ENCODE measurements around the gene TRIM33. TPM values are rescaled to one million over a fixed set of nuclear protein-coding genes. Genes with fewer than 3 reads are reported as not detected.

The TRIM33 gene
- total and polyA plus RNA-seq, 2 of the 8 experiments (the other 6 are each of a cell fraction or from before 2014, with no cell fraction given), result 17.1 to 52.3 TPM

DNA sequence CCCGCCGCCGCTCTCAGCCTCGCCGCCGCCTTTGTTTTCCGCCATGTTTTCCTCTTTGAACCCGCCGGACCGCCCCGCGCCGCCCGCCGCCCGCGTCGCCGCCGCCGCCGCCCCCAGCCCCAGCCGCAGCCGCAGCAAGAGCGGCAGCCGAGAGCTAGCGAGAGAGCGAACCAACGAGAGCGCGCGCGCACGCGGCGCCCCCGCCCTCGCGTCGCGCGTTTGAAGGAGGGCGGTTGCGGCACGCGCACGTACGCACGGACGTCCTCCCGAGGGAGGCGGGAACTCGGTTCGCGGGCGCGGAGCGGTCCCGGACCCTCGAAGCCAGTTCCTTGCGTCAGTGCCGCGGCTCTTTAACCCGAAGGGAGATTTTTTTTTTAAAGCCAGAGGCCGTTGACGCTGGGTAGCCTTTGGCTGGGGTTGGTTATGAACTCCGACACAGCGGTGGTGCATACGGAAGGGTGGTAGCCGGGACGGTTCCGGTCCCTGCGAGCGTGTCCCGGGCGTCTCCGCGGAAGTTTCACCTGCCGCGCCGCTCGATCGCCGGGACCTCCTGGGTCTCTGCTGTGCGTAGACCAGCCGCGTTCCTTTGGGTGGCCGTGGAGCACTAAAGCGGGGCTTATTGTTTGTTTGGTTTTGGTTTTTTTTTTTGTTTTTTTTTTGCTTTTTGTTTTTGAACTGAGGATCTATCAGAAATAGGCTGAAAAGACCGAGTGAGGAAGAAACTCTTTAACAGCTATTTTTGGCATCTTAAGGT lies at the start of gene TRIM33 (continued):
- TF ChIP-seq RNF2 (IDR thresholded peaks at IDR 0.05; ENCODE audit: borderline replicate concordance, low read depth, low read length, missing control alignments, poor library complexity, severe bottlenecking) (no peak), GTF2F1 (IDR thresholded peaks at IDR 0.05; ENCODE audit: borderline replicate concordance, low read depth, low read length) (no peak), CHD2 (IDR thresholded peaks at IDR 0.05; ENCODE audit: low read length) (no peak; the same call in 1 of the 2 replicates), ZNF274 (IDR thresholded peaks at IDR 0.05; ENCODE audit: borderline replicate concordance, extremely low read depth, low read length) (no peak), CEBPB (IDR thresholded peaks at IDR 0.05; ENCODE audit: low read depth, low read length) (no peak), BCL11A (IDR thresholded peaks at IDR 0.05; ENCODE audit: low read depth in 2 of 2, low read length in 2 of 2) (no peak), SP4 (IDR thresholded peaks at IDR 0.05; ENCODE audit: low read length) (no peak), TCF12 (IDR thresholded peaks at IDR 0.05; ENCODE audit: low read depth, low read length) (no peak), SP2 (IDR thresholded peaks at IDR 0.05; ENCODE audit: low read length) (no peak), KDM1A (IDR thresholded peaks at IDR 0.05; ENCODE audit: borderline replicate concordance, low read length) (no peak), CTBP2 (IDR thresholded peaks at IDR 0.05; ENCODE audit: borderline replicate concordance, insufficient read depth, insufficient read length, low read length) (no peak), EGR1 (IDR thresholded peaks at IDR 0.05; ENCODE audit: borderline replicate concordance, low read depth, low read length) (peak; percentile 64)
- TF ChIP-seq, protein P1, sequence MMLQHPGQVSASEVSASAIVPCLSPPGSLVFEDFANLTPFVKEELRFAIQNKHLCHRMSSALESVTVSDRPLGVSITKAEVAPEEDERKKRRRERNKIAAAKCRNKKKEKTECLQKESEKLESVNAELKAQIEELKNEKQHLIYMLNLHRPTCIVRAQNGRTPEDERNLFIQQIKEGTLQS (IDR thresholded peaks at IDR 0.05; ENCODE audit: insufficient read depth, low read depth, low read length), result no peak
- TF ChIP-seq, protein P2, sequence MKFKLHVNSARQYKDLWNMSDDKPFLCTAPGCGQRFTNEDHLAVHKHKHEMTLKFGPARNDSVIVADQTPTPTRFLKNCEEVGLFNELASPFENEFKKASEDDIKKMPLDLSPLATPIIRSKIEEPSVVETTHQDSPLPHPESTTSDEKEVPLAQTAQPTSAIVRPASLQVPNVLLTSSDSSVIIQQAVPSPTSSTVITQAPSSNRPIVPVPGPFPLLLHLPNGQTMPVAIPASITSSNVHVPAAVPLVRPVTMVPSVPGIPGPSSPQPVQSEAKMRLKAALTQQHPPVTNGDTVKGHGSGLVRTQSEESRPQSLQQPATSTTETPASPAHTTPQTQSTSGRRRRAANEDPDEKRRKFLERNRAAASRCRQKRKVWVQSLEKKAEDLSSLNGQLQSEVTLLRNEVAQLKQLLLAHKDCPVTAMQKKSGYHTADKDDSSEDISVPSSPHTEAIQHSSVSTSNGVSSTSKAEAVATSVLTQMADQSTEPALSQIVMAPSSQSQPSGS (IDR thresholded peaks at IDR 0.05; ENCODE audit: low read length), result no peak
